ENCODE data around the gene COX18.

- TF ChIP-seq, protein P1, sequence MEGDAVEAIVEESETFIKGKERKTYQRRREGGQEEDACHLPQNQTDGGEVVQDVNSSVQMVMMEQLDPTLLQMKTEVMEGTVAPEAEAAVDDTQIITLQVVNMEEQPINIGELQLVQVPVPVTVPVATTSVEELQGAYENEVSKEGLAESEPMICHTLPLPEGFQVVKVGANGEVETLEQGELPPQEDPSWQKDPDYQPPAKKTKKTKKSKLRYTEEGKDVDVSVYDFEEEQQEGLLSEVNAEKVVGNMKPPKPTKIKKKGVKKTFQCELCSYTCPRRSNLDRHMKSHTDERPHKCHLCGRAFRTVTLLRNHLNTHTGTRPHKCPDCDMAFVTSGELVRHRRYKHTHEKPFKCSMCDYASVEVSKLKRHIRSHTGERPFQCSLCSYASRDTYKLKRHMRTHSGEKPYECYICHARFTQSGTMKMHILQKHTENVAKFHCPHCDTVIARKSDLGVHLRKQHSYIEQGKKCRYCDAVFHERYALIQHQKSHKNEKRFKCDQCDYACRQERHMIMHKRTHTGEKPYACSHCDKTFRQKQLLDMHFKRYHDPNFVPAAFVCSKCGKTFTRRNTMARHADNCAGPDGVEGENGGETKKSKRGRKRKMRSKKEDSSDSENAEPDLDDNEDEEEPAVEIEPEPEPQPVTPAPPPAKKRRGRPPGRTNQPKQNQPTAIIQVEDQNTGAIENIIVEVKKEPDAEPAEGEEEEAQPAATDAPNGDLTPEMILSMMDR (IDR thresholded peaks at IDR 0.05 in 4 of 5, conservative IDR thresholded peaks at IDR 0.05 in 1 of 5): no peak
- TF ChIP-seq POLR2A (IDR thresholded peaks at IDR 0.05): no peak
Observed at GRCh38 chr4:73011629-73011985, 57.9 kb downstream of the COX18 start.

Measured in gastrocnemius medialis (tissue), 4 donors.